Natural killer cell (primary cell): ENCODE data around the gene EYS. TPM values are rescaled to one million over a fixed set of nuclear protein-coding genes. Genes with fewer than 3 reads are reported as not detected.

Experiments
- ATAC-seq, 3 donors: fragments of 150-1000 bp in 2 of 3; fragments of 200-7000 bp in 1 of 3; cut with Tn5 transposase; 1 replicate in 1 of 3; 2 replicates in 2 of 3; pipeline ENCODE4 v1.10.0; 2021; ENCODE audit warnings: mild to moderate bottlenecking in 2 of 3, moderate library complexity in 2 of 3
- DNase-seq, 2 donors: peaks; one replicate each; pipeline versions ENCODE4 v3.0.0 to v3.0.0-alpha.2; 2013 to 2021; ENCODE audit warnings: mixed read lengths in 1 of 2
- H3K27ac ChIP-seq: one replicate; pipeline ENCODE4 v1.5.1; 2013; ENCODE audit warnings: mild to moderate bottlenecking, low read length
- H3K27me3 ChIP-seq: one replicate; pipeline ENCODE4 v1.6.1; 2013; ENCODE audit warnings: low read length; ENCODE audit not compliant: control insufficient read depth, insufficient read depth
- H3K36me3 ChIP-seq: one replicate; pipeline ENCODE4 v1.6.1; 2013; ENCODE audit warnings: low read length; ENCODE audit not compliant: control insufficient read depth, insufficient read depth
- H3K4me1 ChIP-seq: one replicate; pipeline ENCODE4 v1.6.1; 2013; ENCODE audit warnings: low read length; ENCODE audit not compliant: control insufficient read depth, insufficient read depth
- H3K4me3 ChIP-seq: one replicate; pipeline ENCODE4 v1.5.1; 2013; ENCODE audit warnings: low read length
- H3K9me3 ChIP-seq: one replicate; pipeline ENCODE4 v1.6.1; 2013; ENCODE audit warnings: low read length; ENCODE audit not compliant: control insufficient read depth, insufficient read depth
- H3K27ac Mint-ChIP-seq, 2 donors: one replicate each; pipeline ENCODE4 v1.8.0; 2022; ENCODE audit warnings: mild to moderate bottlenecking in 2 of 2, mixed read lengths in 2 of 2, moderate library complexity in 1 of 2
- H3K27me3 Mint-ChIP-seq, 2 donors: one replicate each; pipeline ENCODE4 v1.8.0; 2022; ENCODE audit warnings: low read depth in 2 of 2, mixed read lengths in 2 of 2
- H3K36me3 Mint-ChIP-seq: one replicate; pipeline ENCODE4 v1.8.0; 2022; ENCODE audit warnings: mixed read lengths
- H3K4me1 Mint-ChIP-seq, 2 donors: one replicate each; pipeline ENCODE4 v1.8.0; 2022; ENCODE audit warnings: mixed read lengths in 2 of 2
- H3K4me3 Mint-ChIP-seq: one replicate; pipeline ENCODE4 v1.8.0; 2022; ENCODE audit warnings: mild to moderate bottlenecking, moderate library complexity, mixed read lengths
- H3K9me3 Mint-ChIP-seq, 2 donors: one replicate each; pipeline ENCODE4 v1.8.0; 2022; ENCODE audit warnings: mixed read lengths in 2 of 2
- WGBS: methylation state at CpG from one replicate; pipeline ENCODE4 v1.1.7; 2013; ENCODE audit warnings: missing lambda C conversion rate; ENCODE audit not compliant: insufficient coverage; 5-methylcytosine and 5-hydroxymethylcytosine counted together
- intact Hi-C: fragments of 100-400 bp; cut with micrococcal nuclease; formaldehyde crosslinking; loops from one replicate; pipeline ENCODE4 v1.14.2; 2022
- total RNA-seq, 4 donors: library from RNA; stranded (reverse); fragments of 120-200 nt in 1 of 4; gene quantifications; one replicate each; pipeline versions ENCODE4 v1.2.3 to v1.2.4, GENCODE V29; 2013 to 2022
- TF ChIP-seq, protein P1 (sequence below): fragments of 200-600 bp; IDR thresholded peaks from one replicate; pipeline ENCODE4 v1.8.0; 2022; ENCODE audit warnings: antibody characterized with exemption

EYS gene
- total RNA-seq, 3 donors from 2014 or later (not counting 1 experiment from before 2014, with no cell fraction given) = 0.55 TPM; not detected in 2

- no peak overlapping the region for H3K4me3 ChIP-seq
- Mint-ChIP-seq H3K27ac (no peak overlapping the region), H3K4me3 (no peak overlapping the region), H3K36me3 (no peaks in the 10 kb centered on the region), H3K4me1 (no peaks in the 10 kb centered on the region), H3K9me3 (peaks cover 14 to 23% of the 10 kb centered on the region in 2 donors), H3K27me3 (no peaks in the 10 kb centered on the region)
- no peak for ATAC-seq
- intact Hi-C loops = no loop called here
- no peaks in the 10 kb centered on the region for H3K27me3 ChIP-seq
- peaks cover 3% of the 10 kb centered on the region for H3K9me3 ChIP-seq
- H3K27ac ChIP-seq = no peak overlapping the region
- TF ChIP-seq, protein P1, sequence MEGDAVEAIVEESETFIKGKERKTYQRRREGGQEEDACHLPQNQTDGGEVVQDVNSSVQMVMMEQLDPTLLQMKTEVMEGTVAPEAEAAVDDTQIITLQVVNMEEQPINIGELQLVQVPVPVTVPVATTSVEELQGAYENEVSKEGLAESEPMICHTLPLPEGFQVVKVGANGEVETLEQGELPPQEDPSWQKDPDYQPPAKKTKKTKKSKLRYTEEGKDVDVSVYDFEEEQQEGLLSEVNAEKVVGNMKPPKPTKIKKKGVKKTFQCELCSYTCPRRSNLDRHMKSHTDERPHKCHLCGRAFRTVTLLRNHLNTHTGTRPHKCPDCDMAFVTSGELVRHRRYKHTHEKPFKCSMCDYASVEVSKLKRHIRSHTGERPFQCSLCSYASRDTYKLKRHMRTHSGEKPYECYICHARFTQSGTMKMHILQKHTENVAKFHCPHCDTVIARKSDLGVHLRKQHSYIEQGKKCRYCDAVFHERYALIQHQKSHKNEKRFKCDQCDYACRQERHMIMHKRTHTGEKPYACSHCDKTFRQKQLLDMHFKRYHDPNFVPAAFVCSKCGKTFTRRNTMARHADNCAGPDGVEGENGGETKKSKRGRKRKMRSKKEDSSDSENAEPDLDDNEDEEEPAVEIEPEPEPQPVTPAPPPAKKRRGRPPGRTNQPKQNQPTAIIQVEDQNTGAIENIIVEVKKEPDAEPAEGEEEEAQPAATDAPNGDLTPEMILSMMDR = no peak
- DNase-seq = no peak
- no peaks in the 10 kb centered on the region for H3K36me3 ChIP-seq
- 81% methylated on average over 3 of the region's 3 CpGs for WGBS
- H3K4me1 ChIP-seq = no peaks in the 10 kb centered on the region
These were observed 924.1 kb downstream of the EYS start for GRCh38 chr6:64782877-64783276.

DNA sequence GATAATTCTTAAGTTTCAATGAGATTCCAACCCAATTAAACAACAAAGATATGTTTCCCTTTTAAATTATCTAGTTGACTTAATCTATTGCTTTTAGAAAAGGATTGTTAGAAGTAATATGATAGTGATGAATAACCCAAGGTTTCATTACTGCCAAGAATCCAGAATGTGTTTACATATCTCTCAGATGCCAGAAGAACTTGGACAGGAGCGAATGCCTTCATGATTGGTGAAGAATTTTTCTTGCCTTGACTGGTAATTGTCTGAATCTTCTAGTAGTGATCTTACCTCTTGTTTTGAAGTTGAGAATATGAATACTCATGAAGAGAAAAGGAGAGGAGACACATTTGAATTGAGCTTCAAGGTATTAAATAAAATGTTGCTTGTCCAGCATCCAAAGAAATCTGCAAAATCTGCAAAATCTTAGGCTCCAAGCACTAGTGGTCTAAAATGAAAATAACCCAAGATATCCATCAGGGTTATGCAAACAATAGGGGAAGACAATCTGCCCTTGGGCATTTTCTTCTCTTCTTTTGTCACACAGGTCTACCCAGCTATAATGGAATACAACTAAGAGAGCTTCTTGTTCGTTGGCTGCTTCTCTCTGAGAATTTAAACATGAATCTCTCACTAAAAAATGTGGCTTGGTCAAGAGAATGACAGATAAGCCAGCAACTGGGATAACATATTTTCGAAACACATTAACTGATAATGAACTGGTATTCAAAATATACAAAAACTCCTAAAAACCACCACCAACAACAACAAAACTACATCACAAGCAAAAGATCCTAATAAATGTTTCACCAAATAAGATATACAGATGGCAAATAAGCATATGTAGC lies 928.9 kb downstream of the EYS start:
- Histone ChIP-seq H3K36me3 (no peaks in the 10 kb centered on the region), H3K4me3 (no peak overlapping the region), H3K27me3 (no peaks in the 10 kb centered on the region), H3K27ac (no peak overlapping the region), H3K9me3 (no peaks in the 10 kb centered on the region), H3K4me1 (no peaks in the 10 kb centered on the region)
- Mint-ChIP-seq H3K36me3 (peaks cover 13% of the 10 kb centered on the region), H3K27ac (no peak overlapping the region), H3K4me1 (no peaks in the 10 kb centered on the region), H3K4me3 (no peak overlapping the region), H3K9me3 (peaks cover 18 to 22% of the 10 kb centered on the region in 2 donors), H3K27me3 (no peaks in the 10 kb centered on the region)
- no peak for ATAC-seq
- TF ChIP-seq, protein P1 = no peak
- no peak for DNase-seq
- WGBS = 66% methylated on average over 3 of the region's 3 CpGs
- intact Hi-C loops = no loop called here

DNA sequence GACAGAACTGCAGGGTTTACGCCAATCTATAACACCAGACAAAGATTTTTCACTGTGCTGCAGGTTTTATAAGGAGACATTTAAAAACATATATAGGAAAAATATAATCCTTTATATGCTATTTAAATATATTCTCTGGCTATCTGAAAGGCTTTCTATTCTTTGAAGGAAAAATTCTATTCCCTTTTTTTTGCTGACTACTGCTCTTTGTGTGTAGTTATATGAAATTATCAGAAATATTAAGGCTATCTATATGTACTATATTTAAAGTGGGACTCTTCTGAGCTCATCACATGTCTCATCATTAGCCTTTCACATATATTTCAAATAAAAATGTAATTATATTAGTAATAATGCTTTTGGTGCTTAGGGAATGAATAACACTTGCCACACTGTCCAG lies 930.7 kb downstream of the EYS start:
- Histone ChIP-seq H3K4me3 (no peak overlapping the region), H3K36me3 (no peaks in the 10 kb centered on the region), H3K27me3 (no peaks in the 10 kb centered on the region), H3K27ac (no peak overlapping the region), H3K9me3 (no peaks in the 10 kb centered on the region), H3K4me1 (no peaks in the 10 kb centered on the region)
- DNase-seq (no peak), ATAC-seq (no peak)
- Mint-ChIP-seq H3K9me3 (peaks cover 20 to 30% of the 10 kb centered on the region in 2 donors), H3K27me3 (no peaks in the 10 kb centered on the region), H3K36me3 (peaks cover 13% of the 10 kb centered on the region), H3K4me1 (no peaks in the 10 kb centered on the region), H3K27ac (no peak overlapping the region), H3K4me3 (no peak overlapping the region)
- TF ChIP-seq, protein P1 = no peak
- intact Hi-C loops = no loop called here
- WGBS = no CpG with 5 or more reads among the region's 1 CpG

GRCh38 chr6:64774881-64775280 lies 932.1 kb downstream of the EYS start:
- Mint-ChIP-seq H3K4me1 (no peaks in the 10 kb centered on the region), H3K27me3 (no peaks in the 10 kb centered on the region), H3K4me3 (no peak overlapping the region), H3K27ac (no peak overlapping the region), H3K9me3 (peaks cover 18 to 27% of the 10 kb centered on the region in 2 donors), H3K36me3 (peaks cover 13% of the 10 kb centered on the region)
- no peaks in the 10 kb centered on the region for H3K27me3 ChIP-seq
- intact Hi-C loops = no loop called here
- H3K4me3 ChIP-seq = no peak overlapping the region
- TF ChIP-seq, protein P1 = no peak
- no peaks in the 10 kb centered on the region for H3K4me1 ChIP-seq
- 57% methylated on average over 4 of the region's 4 CpGs for WGBS
- H3K9me3 ChIP-seq = no peaks in the 10 kb centered on the region
- ATAC-seq (no peak), DNase-seq (no peak)
- no peaks in the 10 kb centered on the region for H3K36me3 ChIP-seq
- H3K27ac ChIP-seq = no peak overlapping the region
